Measurements from ENCODE around the gene HOXA2.

Gene HOXA2

DNA sequence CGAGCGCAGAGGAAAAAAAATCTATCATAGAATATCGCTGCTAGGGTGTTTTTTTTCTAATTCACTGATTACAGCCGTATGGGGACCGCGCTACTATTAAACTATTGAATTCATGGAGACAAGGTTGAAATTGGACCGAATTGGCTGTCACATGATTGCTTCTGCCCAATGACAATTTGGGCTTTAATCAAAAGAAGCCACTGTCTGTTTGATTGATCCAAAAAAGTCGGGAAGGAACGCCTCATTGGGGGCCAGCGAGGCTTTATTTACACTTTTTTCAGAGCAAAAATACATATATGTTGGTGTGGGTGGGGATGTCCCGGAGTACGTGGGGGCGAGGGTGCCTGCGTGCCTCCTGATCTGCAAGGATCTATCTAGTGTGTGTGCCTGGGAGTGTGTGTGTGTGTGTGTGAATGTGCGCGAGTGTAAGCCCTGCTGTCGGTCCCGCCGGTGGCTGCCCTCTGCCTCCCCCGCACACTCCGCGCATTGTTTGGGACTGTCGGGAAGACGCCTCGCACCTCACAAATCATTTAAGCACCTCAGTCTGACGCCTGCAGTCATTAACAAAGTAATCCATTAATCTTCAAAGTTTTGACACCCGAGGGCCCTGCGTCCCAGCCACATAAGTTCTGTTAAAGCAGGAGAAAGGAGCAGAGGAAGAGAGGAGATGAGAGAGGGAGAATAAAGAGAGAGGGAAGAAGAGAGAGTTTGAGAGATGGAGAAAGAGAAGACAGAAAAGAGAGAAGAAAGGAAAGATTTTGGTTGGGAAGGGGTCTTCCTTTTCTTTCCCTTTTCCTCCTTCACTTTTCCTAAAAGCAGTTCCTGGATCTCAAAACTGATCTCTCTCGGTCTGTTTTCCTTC lies at the start of gene HOXA2:
TSS of gene HOXA2 (minus strand) at position 103 of the 862 bp plus-strand sequence. CDS start 183 bp downstream, outside the sequence.
- no peak for DNase-seq (ENCODE audit: low read depth)

GRCh38 chr7:27151341-27151930 lies 49.0 kb upstream of the HOXA2 start:
- no peak for DNase-seq (ENCODE audit: low read depth)

GRCh38 chr7:27150568-27151340 lies 48.3 kb upstream of the HOXA2 start:
- peak; percentile 53 for DNase-seq (ENCODE audit: low read depth)

DNA sequence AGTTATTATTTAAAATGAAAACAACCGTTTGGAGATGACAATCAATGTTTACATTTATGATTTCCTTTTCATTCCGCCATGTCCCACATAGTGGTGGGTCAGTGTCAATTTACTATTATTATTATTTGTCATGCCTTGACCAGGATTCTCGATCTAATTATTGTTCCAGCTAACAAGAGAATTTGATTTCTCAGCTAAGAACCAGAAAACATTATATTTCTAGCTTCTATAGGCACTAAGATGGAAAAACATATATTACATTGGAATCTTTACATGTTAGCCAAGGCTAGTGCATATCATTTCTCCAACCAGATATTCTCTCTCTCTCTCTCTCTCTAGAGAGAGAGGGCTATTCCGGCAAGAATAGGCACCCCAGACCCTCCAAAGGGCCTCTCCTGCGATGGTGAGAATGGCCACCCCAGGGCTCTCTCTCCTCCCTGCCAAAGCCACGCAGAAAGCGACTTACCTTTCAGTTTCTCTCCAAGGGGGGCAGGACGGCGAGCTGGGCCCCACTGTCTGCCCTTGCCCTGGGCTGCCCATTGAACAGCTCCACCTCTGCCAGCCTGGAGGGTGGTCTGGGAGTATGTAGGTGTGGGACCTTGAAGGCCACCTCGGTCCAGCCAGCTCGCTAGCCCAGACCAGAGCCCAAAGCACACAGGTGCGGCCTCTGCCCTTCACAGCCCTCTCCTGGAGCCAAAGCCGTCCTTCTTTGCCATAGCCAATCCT lies 47.5 kb upstream of the HOXA2 start:
- DNase-seq (ENCODE audit: low read depth), result no peak

DNA sequence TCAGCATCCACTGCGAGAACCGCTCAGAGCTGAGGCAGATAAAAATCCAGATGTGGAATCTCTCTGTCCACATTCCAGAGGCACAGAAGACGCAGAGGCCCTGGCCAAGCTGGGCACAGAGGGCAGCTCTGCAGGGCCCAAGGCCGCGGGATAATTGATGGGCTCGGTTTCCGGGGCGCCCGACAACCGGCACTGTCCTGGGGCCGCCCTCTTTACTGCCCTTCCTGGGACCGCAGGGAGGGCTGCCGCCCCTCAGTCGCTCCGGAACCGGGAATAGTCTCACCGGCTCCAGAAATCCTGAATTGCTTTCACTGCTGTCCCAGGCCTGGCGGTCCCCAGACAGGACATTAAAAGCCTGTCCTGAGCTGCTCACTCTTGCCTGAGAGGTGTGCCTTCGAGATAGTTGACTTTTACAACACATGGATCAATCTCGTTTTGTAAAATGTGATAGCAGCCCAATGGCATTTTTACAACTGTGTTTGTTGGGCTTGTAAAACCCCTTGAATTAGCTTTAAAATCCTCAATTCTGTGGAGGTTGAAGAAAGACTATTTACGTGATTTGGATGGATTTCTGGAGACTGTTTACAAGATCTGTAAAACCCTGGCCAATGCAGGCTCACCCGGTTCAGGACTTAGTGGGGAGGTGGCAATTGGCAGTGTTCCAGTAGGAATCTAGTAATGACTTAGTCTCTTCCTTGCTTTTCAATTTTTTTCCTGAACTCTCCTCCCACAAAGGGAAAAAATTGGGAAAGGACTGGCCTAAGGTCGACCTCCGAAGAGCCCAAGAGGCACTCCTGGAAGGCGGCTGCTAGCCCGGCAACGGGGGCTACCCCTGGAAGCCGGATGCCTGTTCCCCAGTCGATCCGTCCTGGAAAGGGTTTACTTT lies 46.5 kb upstream of the HOXA2 start:
- no peak for DNase-seq (ENCODE audit: low read depth)

DNA sequence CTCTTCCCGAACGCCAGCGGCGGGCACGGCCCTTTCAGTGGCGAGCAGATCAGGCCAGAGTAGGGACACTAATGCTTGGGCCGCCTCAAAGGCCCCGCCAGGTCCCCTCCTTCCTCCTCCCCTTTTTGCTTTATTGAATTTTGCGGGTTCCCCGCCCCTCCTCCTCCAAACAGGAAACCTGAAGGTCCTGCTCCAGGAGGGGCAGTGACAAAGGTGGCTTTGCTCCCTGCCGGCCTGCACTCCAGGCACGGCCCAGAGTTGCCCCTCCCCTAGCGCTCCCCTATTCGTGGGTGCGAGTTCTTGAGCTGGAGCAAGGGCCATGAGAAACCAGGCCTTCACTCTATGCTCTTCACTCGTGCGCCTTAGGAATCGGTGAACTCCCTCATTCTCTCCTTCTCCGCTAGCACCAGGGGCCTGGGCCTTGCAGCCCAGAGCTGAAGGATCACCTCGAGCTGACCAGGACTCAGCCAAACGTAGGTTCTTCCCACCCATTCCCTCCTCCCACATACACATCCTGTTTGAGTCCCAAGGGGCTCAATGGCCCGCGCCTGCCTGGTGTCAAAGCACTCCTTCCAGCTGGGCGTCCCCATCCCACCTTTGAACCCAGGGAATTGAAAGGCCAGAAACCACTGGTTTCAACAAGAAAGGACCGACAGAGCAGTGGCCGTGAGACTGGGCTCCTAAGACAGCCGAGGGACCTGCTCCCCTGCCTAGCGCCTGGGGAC lies 45.7 kb upstream of the HOXA2 start:
- no peak for DNase-seq (ENCODE audit: low read depth)

DNA sequence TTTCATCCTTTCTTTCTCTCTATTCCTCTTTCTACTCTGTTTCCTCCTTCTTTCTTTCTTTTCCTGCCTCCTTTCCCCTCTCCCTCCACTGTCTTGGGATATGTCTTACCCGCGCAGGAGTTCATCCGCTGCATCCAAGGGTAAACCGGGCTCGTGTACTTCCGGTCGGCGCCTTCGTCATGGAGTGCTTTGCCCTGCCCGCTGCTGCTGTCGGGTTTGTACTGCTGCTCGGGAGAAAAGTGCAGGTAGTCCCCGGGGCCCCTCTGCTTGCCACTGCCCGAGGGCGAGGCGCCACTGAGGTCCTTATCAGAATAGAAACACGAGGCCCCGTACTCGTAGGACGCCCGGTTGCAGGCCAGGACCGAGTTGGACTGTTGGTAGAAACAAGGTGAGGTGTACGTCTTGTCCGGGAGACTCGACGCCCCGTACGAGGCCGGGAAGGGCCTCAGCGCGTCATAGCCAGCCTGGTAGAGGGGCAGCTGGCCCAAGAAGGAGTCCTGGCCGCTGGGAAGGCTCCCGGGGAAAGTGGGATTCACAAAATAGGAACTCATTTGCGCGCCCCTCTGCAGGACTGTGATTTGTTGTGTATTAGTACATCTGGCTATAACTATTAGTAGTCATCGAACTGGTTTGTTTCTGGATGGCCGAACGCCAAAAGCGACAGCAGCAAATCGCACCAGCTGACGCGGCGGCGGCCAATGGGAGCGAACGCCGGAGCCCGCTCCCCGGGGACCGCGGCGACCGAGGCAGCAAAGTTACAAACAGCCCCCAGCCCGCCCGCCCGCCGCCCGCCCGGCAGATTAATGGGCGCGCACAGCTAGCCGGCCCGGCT lies 44.9 kb upstream of the HOXA2 start, which contains the start of gene HOXA6:
TSS of gene HOXA6 (minus strand) at position 576 of the 832 bp plus-strand sequence. CDS start at position 551, 25 bp downstream.
- DNase-seq (ENCODE audit: low read depth), result no peak

GRCh38 chr7:27146491-27147198 lies 44.2 kb upstream of the HOXA2 start:
- no peak for DNase-seq (ENCODE audit: low read depth)

DNA sequence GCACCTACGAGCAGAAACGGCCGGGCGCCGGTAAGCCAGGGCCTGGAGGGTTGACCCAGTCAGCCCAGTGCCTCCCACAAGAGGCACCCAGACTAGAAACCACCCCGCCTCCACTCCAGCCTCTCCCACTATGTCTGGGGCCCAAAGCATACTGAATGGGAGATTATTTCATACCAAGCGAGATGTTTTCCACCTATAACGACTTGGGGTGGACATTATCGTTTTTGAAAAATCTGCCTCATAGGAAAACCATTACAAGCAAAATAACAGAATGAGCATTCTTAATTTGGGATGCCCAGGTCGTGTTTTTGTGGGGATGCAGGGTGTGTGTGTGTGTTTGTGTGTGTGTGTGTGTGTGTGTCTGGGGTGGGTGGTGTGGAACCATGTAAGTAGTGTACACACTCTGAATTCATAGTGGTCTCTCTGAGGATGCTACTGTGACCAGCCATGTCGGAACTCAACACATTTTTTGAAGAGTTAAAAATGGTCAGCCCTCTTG lies 43.5 kb upstream of the HOXA2 start:
- no peak for DNase-seq (ENCODE audit: low read depth)

- DNase-seq (ENCODE audit: low read depth), result no peak
Measured at GRCh38 chr7:27145165-27145913, 42.9 kb upstream of the HOXA2 start.

DNA sequence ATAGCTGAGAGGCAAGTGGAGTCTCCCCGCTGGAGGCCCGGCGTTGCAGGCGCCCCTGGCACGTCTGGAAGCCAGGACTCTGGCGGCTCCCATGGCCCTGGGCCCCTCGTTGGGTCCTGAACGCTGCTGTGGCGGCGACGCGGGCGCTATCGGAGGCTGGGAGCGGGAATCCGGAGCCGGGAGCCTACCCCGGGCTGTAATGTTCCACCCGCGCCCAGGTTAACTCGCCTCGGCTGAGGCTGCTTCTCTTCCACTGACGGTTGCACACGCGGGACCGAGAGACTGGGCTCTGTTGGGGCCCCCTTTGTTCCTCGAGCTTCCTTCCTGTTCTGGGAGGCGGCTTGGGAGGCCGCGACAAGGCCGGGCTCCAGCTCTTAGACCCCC lies 42.3 kb upstream of the HOXA2 start:
- no peak for DNase-seq (ENCODE audit: low read depth)

- DNase-seq (ENCODE audit: low read depth), result no peak
Measured at GRCh38 chr7:27143950-27144780, 41.7 kb upstream of the HOXA2 start.

DNA sequence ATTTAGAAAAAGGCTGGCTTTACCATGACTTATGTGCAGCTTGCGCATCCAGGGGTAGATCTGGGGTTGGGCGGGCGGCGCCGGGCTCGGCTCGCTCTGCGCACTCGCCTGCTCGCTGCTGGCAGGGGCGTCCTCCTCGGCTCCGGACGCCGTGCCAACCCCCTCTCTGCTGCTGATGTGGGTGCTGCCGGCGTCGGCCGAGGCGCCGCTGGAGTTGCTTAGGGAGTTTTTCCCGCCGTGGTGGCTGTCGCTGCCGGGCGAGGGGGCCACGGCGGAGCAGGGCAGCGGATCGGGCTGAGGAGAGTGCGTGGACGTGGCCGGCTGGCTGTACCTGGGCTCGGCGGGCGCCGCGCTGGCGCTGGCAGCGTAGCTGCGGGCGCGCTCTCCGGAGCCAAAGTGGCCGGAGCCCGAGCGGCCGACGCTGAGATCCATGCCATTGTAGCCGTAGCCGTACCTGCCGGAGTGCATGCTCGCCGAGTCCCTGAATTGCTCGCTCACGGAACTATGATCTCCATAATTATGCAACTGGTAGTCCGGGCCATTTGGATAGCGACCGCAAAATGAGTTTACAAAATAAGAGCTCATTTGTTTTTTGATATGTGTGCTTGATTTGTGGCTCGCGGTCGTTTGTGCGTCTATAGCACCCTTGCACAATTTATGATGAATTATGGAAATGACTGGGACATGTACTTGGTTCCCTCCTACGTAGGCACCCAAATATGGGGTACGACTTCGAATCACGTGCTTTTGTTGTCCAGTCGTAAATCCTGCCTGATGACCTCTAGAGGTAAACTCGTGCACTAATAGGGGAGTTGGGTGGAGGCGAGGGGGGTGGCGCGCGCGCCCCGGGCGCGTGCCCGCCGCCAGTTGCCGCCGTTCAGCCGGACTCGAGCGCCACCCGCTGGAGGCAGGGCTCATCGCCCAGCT lies 40.8 kb upstream of the HOXA2 start, which contains the start of gene HOXA5:
TSS of gene HOXA5 (minus strand) at position 659 of the 927 bp plus-strand sequence. CDS start at position 585, 74 bp downstream.
- DNase-seq (ENCODE audit: low read depth), result no peak

- DNase-seq (ENCODE audit: low read depth), result no peak
Measured at GRCh38 chr7:27142580-27143022, 40.1 kb upstream of the HOXA2 start.

DNA sequence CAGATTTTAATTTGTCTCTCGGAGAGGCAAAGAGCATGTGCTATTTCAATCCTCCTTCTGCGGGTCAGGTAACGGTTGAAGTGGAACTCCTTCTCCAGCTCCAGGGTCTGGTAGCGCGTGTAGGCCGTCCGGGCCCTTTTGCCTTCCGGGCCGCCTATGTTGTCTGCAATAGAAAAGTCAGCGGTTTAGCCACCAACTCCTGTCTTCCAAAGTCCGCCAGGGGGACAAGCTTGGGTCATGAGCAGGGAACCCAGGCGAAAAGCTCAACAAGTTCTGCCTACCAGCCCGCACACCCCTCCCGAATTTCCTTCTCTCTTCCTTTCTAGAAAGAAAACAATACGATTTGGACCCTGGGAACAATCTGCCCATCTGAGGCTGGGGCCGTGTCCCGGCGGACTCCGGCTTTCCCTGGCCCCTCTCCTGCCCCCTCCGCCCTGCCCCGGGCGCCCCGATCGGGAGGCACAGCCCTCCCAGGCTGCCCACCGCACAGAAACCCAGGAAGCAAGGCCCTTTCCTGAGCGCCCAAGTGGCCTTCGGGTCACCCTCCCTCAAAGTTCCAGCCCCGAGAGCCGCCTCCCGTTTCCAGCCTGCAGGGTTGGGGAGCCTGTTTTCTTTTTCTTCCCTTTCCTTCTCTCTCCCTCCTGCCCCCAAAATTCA lies 39.6 kb upstream of the HOXA2 start:
- DNase-seq (ENCODE audit: low read depth), result no peak
